GM18867 (cell line): ENCODE measurements around the gene KRTAP10-5.

Experiments
- ATAC-seq: cut with Tn5 transposase; IDR thresholded peaks from one replicate; pipeline ENCODE4 v1.9.1; 2021; ENCODE audit warnings: mild to moderate bottlenecking, moderate library complexity; ENCODE audit not compliant: unreplicated experiment

Gene KRTAP10-5

DNA sequence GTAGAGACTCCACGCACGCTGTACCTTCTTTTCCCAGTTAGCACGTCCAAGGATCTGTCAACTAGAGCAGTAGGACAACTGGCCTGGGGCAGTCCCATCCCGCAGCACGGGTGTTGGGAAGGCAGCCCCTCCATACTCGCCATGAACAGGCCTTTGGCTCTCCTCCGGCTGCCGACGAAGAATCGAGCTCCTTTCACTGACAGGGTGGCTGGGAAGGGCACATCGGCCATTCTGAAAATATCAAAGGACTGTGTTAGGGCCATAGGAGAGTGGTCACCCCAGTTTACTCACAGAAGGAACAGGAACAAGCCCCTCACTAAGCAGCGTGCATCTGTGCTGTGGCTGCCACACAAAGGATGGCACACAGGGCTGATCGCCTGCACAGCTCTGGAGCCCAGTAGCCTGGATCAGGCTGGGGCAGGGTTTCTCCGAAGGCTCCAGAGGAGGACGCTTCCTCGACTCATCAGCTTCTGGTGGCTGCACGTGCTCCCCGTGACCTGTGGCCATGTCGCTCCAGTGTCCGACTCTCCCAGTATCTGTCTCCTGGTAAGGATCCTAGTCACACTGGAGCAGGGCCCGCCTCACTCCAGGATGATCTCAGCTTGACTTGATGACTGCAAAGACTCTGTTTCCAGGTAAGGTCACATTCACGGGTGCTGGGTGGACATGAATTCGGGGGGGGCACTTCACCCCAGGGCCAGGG lies 49.4 kb downstream of the KRTAP10-5 start:
- ATAC-seq, result no peak

GRCh38 chr21:44530221-44530902 lies 50.0 kb downstream of the KRTAP10-5 start:
- ATAC-seq, result no peak

GRCh38 chr21:44529503-44530125 lies 50.8 kb downstream of the KRTAP10-5 start:
- no peak for ATAC-seq
